GM18505 (cell line): ENCODE data around the gene AFAP1L2.

Experiments used
- ATAC-seq: cut with Tn5 transposase; IDR thresholded peaks from one replicate; pipeline ENCODE4 v1.9.1; 2021; ENCODE audit not compliant: unreplicated experiment
- POLR2A ChIP-seq: IDR thresholded peaks from 4 replicates; pipeline ENCODE4 v1.6.1; 2011; ENCODE audit warnings: borderline replicate concordance; ENCODE audit not compliant: insufficient read depth, insufficient read length; ENCODE audit errors: extremely low read depth

The AFAP1L2 gene

GRCh38 chr10:114402871-114403540, 1.3 kb downstream of the AFAP1L2 start:
- TF ChIP-seq POLR2A: no peak
- no peak for ATAC-seq

GRCh38 chr10:114402233-114402632, 2.1 kb downstream of the AFAP1L2 start:
- ATAC-seq: no peak
- TF ChIP-seq POLR2A: no peak

GRCh38 chr10:114401195-114401791, 3.0 kb downstream of the AFAP1L2 start:
- TF ChIP-seq POLR2A: no peak
- no peak for ATAC-seq

GRCh38 chr10:114400091-114400490, 4.2 kb downstream of the AFAP1L2 start:
- no peak for TF ChIP-seq POLR2A
- no peak for ATAC-seq

GRCh38 chr10:114399576-114399975, 4.7 kb downstream of the AFAP1L2 start:
- no peak for ATAC-seq

GRCh38 chr10:114398587-114399331, 5.5 kb downstream of the AFAP1L2 start:
- no peak for TF ChIP-seq POLR2A
- no peak for ATAC-seq

More at GRCh38 chr10:114399576-114399975, 4.7 kb downstream of the AFAP1L2 start:
- TF ChIP-seq POLR2A: no peak

GRCh38 chr10:114397651-114398145, 6.6 kb downstream of the AFAP1L2 start:
- no peak for ATAC-seq
- TF ChIP-seq POLR2A: no peak

- no peak for ATAC-seq
- TF ChIP-seq POLR2A: no peak
Observed at GRCh38 chr10:114396464-114396863, 7.8 kb downstream of the AFAP1L2 start.

GRCh38 chr10:114395366-114396022, 8.8 kb downstream of the AFAP1L2 start:
- TF ChIP-seq POLR2A: no peak
- ATAC-seq: no peak

- no peak for TF ChIP-seq POLR2A
- ATAC-seq: no peak
Observed at GRCh38 chr10:114394531-114394930, 9.8 kb downstream of the AFAP1L2 start.

- TF ChIP-seq POLR2A: no peak
- no peak for ATAC-seq
Observed at GRCh38 chr10:114393886-114394285, 10.4 kb downstream of the AFAP1L2 start.

GRCh38 chr10:114393482-114393881, 10.8 kb downstream of the AFAP1L2 start:
- no peak for ATAC-seq
- no peak for TF ChIP-seq POLR2A

- ATAC-seq: no peak
- no peak for TF ChIP-seq POLR2A
Observed at GRCh38 chr10:114392112-114392835, 12.0 kb downstream of the AFAP1L2 start.

GRCh38 chr10:114391599-114391998, 12.7 kb downstream of the AFAP1L2 start:
- ATAC-seq: no peak
- TF ChIP-seq POLR2A: no peak
